OCI-LY7 (cell line): Measurements from ENCODE around the gene RAD51B. TPM values are rescaled to one million over a fixed set of nuclear protein-coding genes. Genes with fewer than 3 reads are reported as not detected.

Experiments
- BruUV-seq: library from RNA; stranded (reverse); fragments of 400-500 nt; replicated peaks from 2 replicates; lab custom pipeline; 2021; lab: Mats Ljungman, UMichigan
- CTCF ChIA-PET: fragments of 300-600 bp; sonication (Branson Sonifier 250); formaldehyde crosslinking; loops from one replicate; lab custom pipeline; 2022; ENCODE audit warnings: antibody characterized with exemption; ENCODE audit not compliant: unreplicated experiment; lab: Charles Lee
- POLR2A ChIA-PET: fragments of 300-600 bp; sonication (Branson Sonifier 250); formaldehyde crosslinking; loops from one replicate; lab custom pipeline; 2022; ENCODE audit warnings: antibody characterized with exemption; lab: Charles Lee
- DNase-seq: peaks from one replicate; pipeline ENCODE4 v3.0.0-alpha.2; 2015; ENCODE audit warnings: low spot score
- H2AFZ ChIP-seq: fragments of 200-600 bp; sonication (generic), shearing (Covaris generic); 2 replicates; pipeline ENCODE4 v1.6.1; 2014; ENCODE audit warnings: mild to moderate bottlenecking, antibody characterized with exemption, low read length, moderate library complexity
- H3K27ac ChIP-seq: fragments of 200-600 bp; sonication (generic); 2 replicates; pipeline ENCODE4 v1.5.1; 2014; ENCODE audit warnings: mixed run types, low read depth, mild to moderate bottlenecking, moderate library complexity, low read length, inconsistent platforms; ENCODE audit not compliant: poor library complexity, severe bottlenecking
- H3K36me3 ChIP-seq: fragments of 200-600 bp; sonication (generic); 2 replicates; pipeline ENCODE4 v1.6.1; 2014; ENCODE audit warnings: mild to moderate bottlenecking, antibody characterized with exemption, low read length, moderate library complexity, mixed read lengths; ENCODE audit not compliant: insufficient read depth
- H3K4me1 ChIP-seq: fragments of 200-600 bp; sonication (generic); 2 replicates; pipeline ENCODE4 v1.5.1; 2014; ENCODE audit warnings: mild to moderate bottlenecking, low read length; ENCODE audit not compliant: insufficient read depth, poor library complexity, severe bottlenecking
- H3K4me2 ChIP-seq: fragments of 200-600 bp; sonication (generic); 2 replicates; pipeline ENCODE4 v1.6.1; 2014; ENCODE audit warnings: mild to moderate bottlenecking, low read length
- H3K4me3 ChIP-seq: fragments of 200-600 bp; sonication (generic); 2 replicates; pipeline ENCODE4 v1.5.1; 2014; ENCODE audit warnings: mild to moderate bottlenecking, low read depth, low read length; ENCODE audit not compliant: poor library complexity, severe bottlenecking
- H3K79me2 ChIP-seq: fragments of 200-600 bp; sonication (generic); 2 replicates; pipeline ENCODE4 v1.6.1; 2016; ENCODE audit warnings: low read depth, mild to moderate bottlenecking, low read length, moderate library complexity, mixed read lengths; ENCODE audit not compliant: insufficient read depth
- H3K9me2 ChIP-seq: fragments of 200-600 bp; sonication (generic); 2 replicates; pipeline ENCODE4 v1.6.1; 2016; ENCODE audit warnings: mild to moderate bottlenecking, low read length, mixed read lengths; ENCODE audit not compliant: insufficient read depth
- H3K9me3 ChIP-seq: fragments of 200-600 bp; sonication (generic); 2 replicates; pipeline ENCODE4 v1.6.1; 2014; ENCODE audit warnings: mild to moderate bottlenecking, mixed run types, low read length, mixed read lengths
- H4K20me1 ChIP-seq: fragments of 200-600 bp; sonication (generic); 2 replicates; pipeline ENCODE4 v1.6.1; 2014; ENCODE audit warnings: mild to moderate bottlenecking, antibody characterized with exemption, low read length, moderate library complexity, mixed read lengths; ENCODE audit not compliant: insufficient read depth
- CTCF ChIP-seq: fragments of 200-600 bp; sonication (generic); conservative IDR thresholded peaks from 2 replicates; pipeline ENCODE4 v1.5.1; 2014; ENCODE audit warnings: mild to moderate bottlenecking, antibody characterized with exemption, low read length, moderate library complexity, mixed read lengths
- EZH2phosphoT487 ChIP-seq: fragments of 200-600 bp; sonication (generic); IDR thresholded peaks from 2 replicates; pipeline ENCODE4 v1.6.1; 2018; ENCODE audit warnings: low read depth, borderline replicate concordance, mild to moderate bottlenecking, mixed run types, antibody characterized with exemption, low read length, moderate library complexity, mixed read lengths
- intact Hi-C: fragments of 100-400 bp; cut with micrococcal nuclease; formaldehyde crosslinking; loops from one replicate; pipeline ENCODE4 v1.10.0; 2022; ENCODE audit not compliant: unreplicated experiment
- total RNA-seq, 2 experiments: library from RNA; depleted of rRNA in 1 of 2; stranded (reverse); fragments of >200 nt in 1 of 2; shearing (Covaris generic) in 1 of 2; gene quantifications; 2 replicates each; pipeline ENCODE4 v1.2.3, GENCODE V29; 2014 to 2022

Gene RAD51B
- total RNA-seq, 2 experiments from 2014 or later: 41.4 to 89.9 TPM

- Histone ChIP-seq H3K4me2 (peak overlapping the region; percentile 33), H2AFZ (peak overlapping the region; percentile 39), H4K20me1 (no peaks in the 10 kb centered on the region), H3K79me2 (no peaks in the 10 kb centered on the region), H3K4me1 (peaks cover 55% of the 10 kb centered on the region), H3K9me3 (no peaks in the 10 kb centered on the region), H3K36me3 (no peaks in the 10 kb centered on the region), H3K9me2 (no peaks in the 10 kb centered on the region), H3K4me3 (no peak overlapping the region), H3K27ac (no peak overlapping the region)
- peak; percentile 65 for DNase-seq
- BruUV-seq: no TSS peak
- no peak for TF ChIP-seq CTCF
- no peak for TF ChIP-seq EZH2phosphoT487
- intact Hi-C loops: no loop called here
- ChIA-PET CTCF (no interaction called here), POLR2A (interaction anchor here (0.7 to 2.9 kb wide), 4 partner anchors 12 to 561 kb away, joined by 4 to 19 read pairs (median 5); no protein-coding TSS in a partner anchor)
Measured at GRCh38 chr14:68399971-68400370, 580.4 kb downstream of the RAD51B start.

- Histone ChIP-seq H3K9me3 (no peaks in the 10 kb centered on the region), H3K4me3 (no peak overlapping the region), H3K4me1 (peaks cover 63% of the 10 kb centered on the region), H3K4me2 (peak overlapping the region; percentile 42), H4K20me1 (no peaks in the 10 kb centered on the region), H3K9me2 (no peaks in the 10 kb centered on the region), H3K27ac (no peak overlapping the region), H3K36me3 (no peaks in the 10 kb centered on the region), H2AFZ (peak overlapping the region; percentile 39; the same call in 1 of the 2 replicates), H3K79me2 (no peaks in the 10 kb centered on the region)
- peak; percentile 29 for DNase-seq
- no TSS peak for BruUV-seq
- TF ChIP-seq CTCF: no peak
- no peak for TF ChIP-seq EZH2phosphoT487
- POLR2A ChIA-PET: interaction anchor here (0.7 to 2.9 kb wide), 9 partner anchors 9 to 150 kb away, joined by 3 to 19 read pairs (median 4); no protein-coding TSS in a partner anchor
- intact Hi-C loops: no loop called here
- CTCF ChIA-PET: no interaction called here
Measured at GRCh38 chr14:68401317-68401716, 581.7 kb downstream of the RAD51B start.

- H3K9me2 ChIP-seq: no peaks in the 10 kb centered on the region
- no peaks in the 10 kb centered on the region for H3K79me2 ChIP-seq
- no TSS peak for BruUV-seq
- no peak overlapping the region for H3K4me3 ChIP-seq
- H4K20me1 ChIP-seq: no peaks in the 10 kb centered on the region
- H3K9me3 ChIP-seq: no peaks in the 10 kb centered on the region
- peak overlapping the region; percentile 42 for H3K4me2 ChIP-seq
- POLR2A ChIA-PET: interaction anchor here (0.7 to 2.9 kb wide), 8 partner anchors 9 to 151 kb away, joined by 3 to 19 read pairs (median 4); no protein-coding TSS in a partner anchor
- H2AFZ ChIP-seq: peak overlapping the region; percentile 39; the same call in 1 of the 2 replicates
- CTCF ChIA-PET: no interaction called here
- peak overlapping the region; percentile 1 for H3K27ac ChIP-seq
- intact Hi-C loops: no loop called here
- no peaks in the 10 kb centered on the region for H3K36me3 ChIP-seq
- peak; percentile 73 for DNase-seq
- peaks cover 63% of the 10 kb centered on the region for H3K4me1 ChIP-seq
- no peak for TF ChIP-seq CTCF
- TF ChIP-seq EZH2phosphoT487: no peak
Measured at GRCh38 chr14:68401855-68402254, 582.3 kb downstream of the RAD51B start.
